HCT116 (cell line): Measurements from ENCODE around the gene CNPY2. TPM values are rescaled to one million over a fixed set of nuclear protein-coding genes. Genes with fewer than 3 reads are reported as not detected.

Experiments used
- ATAC-seq: fragments of 200-7000 bp; cut with Tn5 transposase; 2 replicates; pipeline ENCODE4 v1.9.1; 2020; ENCODE audit warnings: mild to moderate bottlenecking, moderate library complexity
- BruUV-seq: library from RNA; stranded (reverse); fragments of 400-500 nt; replicated peaks from 2 replicates; lab custom pipeline; 2021; lab: Mats Ljungman, UMichigan
- CTCF ChIA-PET: fragments of 300-600 bp; sonication (Branson Sonifier 250); formaldehyde crosslinking; loops from one replicate; lab custom pipeline; 2021; ENCODE audit warnings: antibody characterized with exemption; lab: Charles Lee
- POLR2A ChIA-PET: fragments of 300-600, 350-600 bp; sonication (Branson Sonifier 250); formaldehyde crosslinking; loops from one replicate; lab custom pipeline; 2021; ENCODE audit warnings: antibody characterized with exemption; lab: Charles Lee
- RAD21 ChIA-PET, 2 experiments: fragments of 300-600 bp; sonication (Branson Sonifier 250); formaldehyde crosslinking; loops; one replicate each; lab custom pipeline; 2023; ENCODE audit warnings: low total read pairs in 2 of 2; ENCODE audit not compliant: uncharacterized antibody in 2 of 2, unreplicated experiment in 2 of 2, low non-redundant PET in 1 of 2; lab: Charles Lee
- DNase-seq: peaks from one replicate; pipeline ENCODE4 v3.0.0-alpha.2; 2010; ENCODE audit warnings: low read depth, low spot score
- H2AFZ ChIP-seq: fragments of 200-600 bp; shearing (Covaris generic), sonication (generic); 2 replicates; pipeline ENCODE4 v1.6.1; 2017; ENCODE audit warnings: low read depth, mixed run types, mixed read lengths, antibody characterized with exemption, low read length; ENCODE audit not compliant: poor library complexity, severe bottlenecking
- H3K27ac ChIP-seq: 2 replicates; pipeline ENCODE4 v1.5.1; 2012; ENCODE audit warnings: low read depth, low read length
- H3K27me3 ChIP-seq: fragments of 200-600 bp; sonication (generic); 2 replicates; pipeline ENCODE4 v1.6.1; 2016; ENCODE audit warnings: mixed run types, low read length, mixed read lengths; ENCODE audit not compliant: insufficient read depth
- H3K36me3 ChIP-seq, 2 experiments: fragments of 200-500 bp in 1 of 2; fragments of 200-600 bp in 1 of 2; sonication (Bioruptor generic) in 1 of 2; sonication (generic) in 1 of 2; 2 replicates each; pipeline versions ENCODE4 v1.5.1 to v1.6.1; 2014 to 2016; ENCODE audit warnings: low read length in 2 of 2, inconsistent platforms in 1 of 2, mixed read lengths in 1 of 2, mixed run types in 1 of 2; ENCODE audit not compliant: insufficient read depth in 2 of 2, control insufficient read depth in 1 of 2
- H3K4me1 ChIP-seq, 2 experiments: fragments of 200-600 bp in 1 of 2; sonication (generic) in 1 of 2; 2 replicates each; pipeline versions ENCODE4 v1.5.1 to v1.6.1; 2012 to 2017; ENCODE audit warnings: low read length in 2 of 2, inconsistent platforms in 1 of 2, mild to moderate bottlenecking in 1 of 2, mixed read lengths in 1 of 2, mixed run types in 1 of 2, moderate library complexity in 1 of 2; ENCODE audit not compliant: insufficient read depth in 2 of 2, control insufficient read depth in 1 of 2
- H3K4me2 ChIP-seq: fragments of 200-600 bp; sonication (generic); 2 replicates; pipeline ENCODE4 v1.6.1; 2017; ENCODE audit warnings: mixed run types, low read length, mixed read lengths
- H3K4me3 ChIP-seq, 2 experiments: fragments of 200-600 bp in 1 of 2; sonication (generic) in 1 of 2; replicated peaks in 1 of 2; 2 replicates each; pipeline ENCODE4 v1.5.1; 2011 to 2016; ENCODE audit warnings: low read length in 2 of 2, control low read depth in 1 of 2, low read depth in 1 of 2, mild to moderate bottlenecking in 1 of 2, mixed read lengths in 1 of 2, mixed run types in 1 of 2
- H3K79me2 ChIP-seq: fragments of 200-600 bp; sonication (generic); 2 replicates; pipeline ENCODE4 v1.6.1; 2017; ENCODE audit warnings: mild to moderate bottlenecking, mixed run types, low read length, moderate library complexity, mixed read lengths; ENCODE audit not compliant: insufficient read depth
- H3K9ac ChIP-seq: fragments of 200-600 bp; sonication (generic); 2 replicates; pipeline ENCODE4 v1.6.1; 2016; ENCODE audit warnings: low read length, mixed read lengths
- H3K9me2 ChIP-seq: fragments of 200-600 bp; sonication (generic), shearing (Covaris generic); 2 replicates; pipeline ENCODE4 v1.6.1; 2017; ENCODE audit warnings: mixed run types, mild to moderate bottlenecking, moderate library complexity; ENCODE audit not compliant: insufficient read depth
- H3K9me3 ChIP-seq, 2 experiments: fragments of 200-500 bp in 1 of 2; fragments of 200-600 bp in 1 of 2; sonication (Bioruptor generic) in 1 of 2; sonication (generic) in 1 of 2; 2 replicates each; pipeline ENCODE4 v1.6.1; 2014 to 2017; ENCODE audit warnings: low read length in 2 of 2, mixed read lengths in 2 of 2, inconsistent platforms in 1 of 2, low read depth in 1 of 2, mild to moderate bottlenecking in 1 of 2, mixed run types in 1 of 2, moderate library complexity in 1 of 2; ENCODE audit not compliant: control insufficient read depth in 1 of 2, insufficient read depth in 1 of 2
- H4K20me1 ChIP-seq: fragments of 200-600 bp; sonication (generic), shearing (Covaris generic); 2 replicates; pipeline ENCODE4 v1.6.1; 2017; ENCODE audit warnings: mixed run types, mild to moderate bottlenecking, moderate library complexity; ENCODE audit not compliant: insufficient read depth
- CBX3 ChIP-seq: IDR thresholded peaks from 2 replicates; pipeline ENCODE4 v1.6.1; 2012; ENCODE audit warnings: low read depth
- CEBPB ChIP-seq: IDR thresholded peaks from 2 replicates; pipeline ENCODE4 v1.6.1; 2012; ENCODE audit warnings: low read depth
- ELF1 ChIP-seq: IDR thresholded peaks from 2 replicates; pipeline ENCODE4 v1.6.1; 2012; ENCODE audit warnings: low read depth, borderline replicate concordance
- EZH2phosphoT487 ChIP-seq: fragments of 200-600 bp; IDR thresholded peaks from 2 replicates; pipeline ENCODE4 v1.6.1; 2018; ENCODE audit warnings: antibody characterized with exemption, borderline replicate concordance
- FOSL1 ChIP-seq: IDR thresholded peaks from 2 replicates; pipeline ENCODE4 v1.6.1; 2012; ENCODE audit warnings: low read depth
- JUND ChIP-seq: IDR thresholded peaks from 2 replicates; pipeline ENCODE4 v1.6.1; 2012
- POLR2A ChIP-seq: IDR thresholded peaks from 2 replicates; pipeline ENCODE4 v1.7.0; 2011; ENCODE audit warnings: borderline replicate concordance; ENCODE audit not compliant: insufficient read depth, insufficient read length; ENCODE audit errors: extremely low read depth
- SP1 ChIP-seq: IDR thresholded peaks from 2 replicates; pipeline ENCODE4 v1.6.1; 2012; ENCODE audit warnings: low read depth
- SRF ChIP-seq: IDR thresholded peaks from 2 replicates; pipeline ENCODE4 v1.6.1; 2012; ENCODE audit warnings: low read depth
- TCF7L2 ChIP-seq: IDR thresholded peaks from 2 replicates; pipeline ENCODE4 v1.7.0; 2011; ENCODE audit warnings: borderline replicate concordance, inconsistent platforms; ENCODE audit not compliant: insufficient read depth, insufficient read length; ENCODE audit errors: extremely low read depth
- YY1 ChIP-seq: IDR thresholded peaks from 2 replicates; pipeline ENCODE4 v1.6.1; 2011; ENCODE audit warnings: low read length, low read depth, moderate library complexity, mild to moderate bottlenecking; ENCODE audit not compliant: insufficient replicate concordance; ENCODE audit errors: extremely low read depth
- ZFX ChIP-seq: fragments of 450-650 bp; IDR thresholded peaks from 2 replicates; pipeline ENCODE4 v1.6.1; 2017
- intact Hi-C: fragments of 100-400 bp; cut with micrococcal nuclease; formaldehyde crosslinking; loops from 2 replicates; pipeline ENCODE4 v1.10.0; 2022
- total RNA-seq: library from RNA; stranded (reverse); gene quantifications from one replicate; pipeline ENCODE4 v1.2.1, GENCODE V29; 2021; ENCODE audit not compliant: unreplicated experiment
- TF ChIP-seq, protein P1 (sequence below): IDR thresholded peaks from 2 replicates; pipeline ENCODE4 v1.6.1; 2011; ENCODE audit warnings: mild to moderate bottlenecking, low read length, moderate library complexity; ENCODE audit not compliant: insufficient replicate concordance; ENCODE audit errors: extremely low read depth
- TF ChIP-seq, protein P2 (sequence below): IDR thresholded peaks from 2 replicates; pipeline ENCODE4 v1.6.1; 2012; ENCODE audit warnings: low read depth
- TF ChIP-seq, protein P3 (sequence below): IDR thresholded peaks from 2 replicates; pipeline ENCODE4 v1.6.1; 2012
- TF ChIP-seq, protein P4 (sequence below), 3 experiments: fragments of 200-600 bp in 1 of 3; sonication (generic) in 1 of 3; IDR thresholded peaks in 2 of 3; conservative IDR thresholded peaks in 1 of 3; 2 replicates each; pipeline ENCODE4 v1.5.1; 2012 to 2017; ENCODE audit warnings: low read depth in 2 of 3, low read length in 2 of 3, antibody characterized with exemption in 1 of 3, borderline replicate concordance in 1 of 3, control low read depth in 1 of 3, mild to moderate bottlenecking in 1 of 3, mixed read lengths in 1 of 3, mixed run types in 1 of 3, moderate library complexity in 1 of 3; ENCODE audit not compliant: insufficient read depth in 1 of 3
- TF ChIP-seq, protein P5 (sequence below): IDR thresholded peaks from 2 replicates; pipeline ENCODE4 v1.6.1; 2012

Gene CNPY2
- total RNA-seq, 1 experiment from 2014 or later = 109 TPM

DNA sequence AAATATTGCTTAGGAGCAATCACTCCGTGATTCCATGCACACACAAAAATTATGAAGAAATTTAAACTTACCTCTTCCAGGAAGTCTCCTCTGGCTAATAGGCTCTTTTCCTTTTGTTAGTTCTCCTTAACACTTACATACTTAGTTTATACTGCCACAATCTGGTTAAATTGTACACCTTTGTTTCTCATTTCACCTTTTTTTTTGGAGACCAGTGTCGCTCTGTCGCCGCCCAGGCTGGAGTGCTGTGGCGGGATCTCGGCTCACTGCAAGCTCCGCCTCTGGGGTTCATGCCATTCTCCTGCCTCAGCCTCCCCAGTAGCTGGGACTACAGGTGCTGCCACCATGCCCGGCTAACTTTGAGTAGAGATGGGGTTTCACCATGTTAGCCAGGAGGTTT, 55.4 kb downstream of the CNPY2 start:
- H3K9me3 ChIP-seq = no peaks in the 10 kb centered on the region
- CTCF ChIA-PET = no interaction called here
- RAD21 ChIA-PET = no interaction called here
- H3K9ac ChIP-seq = no peak overlapping the region
- POLR2A ChIA-PET = interaction anchor here (0.6 kb wide), 1 partner anchor 517 kb away, joined by 7 read pairs; no protein-coding TSS in a partner anchor
- no peak overlapping the region for H3K27ac ChIP-seq
- no TSS peak for BruUV-seq
- peaks cover 25% of the 10 kb centered on the region for H3K79me2 ChIP-seq
- DNase-seq (no peak), ATAC-seq (no peak)
- no peaks in the 10 kb centered on the region for H3K27me3 ChIP-seq
- no peaks in the 10 kb centered on the region for H3K9me2 ChIP-seq
- H3K4me3 ChIP-seq = no peak overlapping the region
- no peak for TF ChIP-seq TCF7L2
- TF ChIP-seq, protein P1, sequence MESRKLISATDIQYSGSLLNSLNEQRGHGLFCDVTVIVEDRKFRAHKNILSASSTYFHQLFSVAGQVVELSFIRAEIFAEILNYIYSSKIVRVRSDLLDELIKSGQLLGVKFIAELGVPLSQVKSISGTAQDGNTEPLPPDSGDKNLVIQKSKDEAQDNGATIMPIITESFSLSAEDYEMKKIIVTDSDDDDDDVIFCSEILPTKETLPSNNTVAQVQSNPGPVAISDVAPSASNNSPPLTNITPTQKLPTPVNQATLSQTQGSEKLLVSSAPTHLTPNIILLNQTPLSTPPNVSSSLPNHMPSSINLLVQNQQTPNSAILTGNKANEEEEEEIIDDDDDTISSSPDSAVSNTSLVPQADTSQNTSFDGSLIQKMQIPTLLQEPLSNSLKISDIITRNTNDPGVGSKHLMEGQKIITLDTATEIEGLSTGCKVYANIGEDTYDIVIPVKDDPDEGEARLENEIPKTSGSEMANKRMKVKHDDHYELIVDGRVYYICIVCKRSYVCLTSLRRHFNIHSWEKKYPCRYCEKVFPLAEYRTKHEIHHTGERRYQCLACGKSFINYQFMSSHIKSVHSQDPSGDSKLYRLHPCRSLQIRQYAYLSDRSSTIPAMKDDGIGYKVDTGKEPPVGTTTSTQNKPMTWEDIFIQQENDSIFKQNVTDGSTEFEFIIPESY = no peak
- TF ChIP-seq CBX3 = no peak
- TF ChIP-seq FOSL1 = no peak
- TF ChIP-seq, protein P2, sequence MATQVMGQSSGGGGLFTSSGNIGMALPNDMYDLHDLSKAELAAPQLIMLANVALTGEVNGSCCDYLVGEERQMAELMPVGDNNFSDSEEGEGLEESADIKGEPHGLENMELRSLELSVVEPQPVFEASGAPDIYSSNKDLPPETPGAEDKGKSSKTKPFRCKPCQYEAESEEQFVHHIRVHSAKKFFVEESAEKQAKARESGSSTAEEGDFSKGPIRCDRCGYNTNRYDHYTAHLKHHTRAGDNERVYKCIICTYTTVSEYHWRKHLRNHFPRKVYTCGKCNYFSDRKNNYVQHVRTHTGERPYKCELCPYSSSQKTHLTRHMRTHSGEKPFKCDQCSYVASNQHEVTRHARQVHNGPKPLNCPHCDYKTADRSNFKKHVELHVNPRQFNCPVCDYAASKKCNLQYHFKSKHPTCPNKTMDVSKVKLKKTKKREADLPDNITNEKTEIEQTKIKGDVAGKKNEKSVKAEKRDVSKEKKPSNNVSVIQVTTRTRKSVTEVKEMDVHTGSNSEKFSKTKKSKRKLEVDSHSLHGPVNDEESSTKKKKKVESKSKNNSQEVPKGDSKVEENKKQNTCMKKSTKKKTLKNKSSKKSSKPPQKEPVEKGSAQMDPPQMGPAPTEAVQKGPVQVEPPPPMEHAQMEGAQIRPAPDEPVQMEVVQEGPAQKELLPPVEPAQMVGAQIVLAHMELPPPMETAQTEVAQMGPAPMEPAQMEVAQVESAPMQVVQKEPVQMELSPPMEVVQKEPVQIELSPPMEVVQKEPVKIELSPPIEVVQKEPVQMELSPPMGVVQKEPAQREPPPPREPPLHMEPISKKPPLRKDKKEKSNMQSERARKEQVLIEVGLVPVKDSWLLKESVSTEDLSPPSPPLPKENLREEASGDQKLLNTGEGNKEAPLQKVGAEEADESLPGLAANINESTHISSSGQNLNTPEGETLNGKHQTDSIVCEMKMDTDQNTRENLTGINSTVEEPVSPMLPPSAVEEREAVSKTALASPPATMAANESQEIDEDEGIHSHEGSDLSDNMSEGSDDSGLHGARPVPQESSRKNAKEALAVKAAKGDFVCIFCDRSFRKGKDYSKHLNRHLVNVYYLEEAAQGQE = no peak
- no peak for TF ChIP-seq JUND
- no peak for TF ChIP-seq YY1
- TF ChIP-seq EZH2phosphoT487 = no peak
- TF ChIP-seq, protein P3, sequence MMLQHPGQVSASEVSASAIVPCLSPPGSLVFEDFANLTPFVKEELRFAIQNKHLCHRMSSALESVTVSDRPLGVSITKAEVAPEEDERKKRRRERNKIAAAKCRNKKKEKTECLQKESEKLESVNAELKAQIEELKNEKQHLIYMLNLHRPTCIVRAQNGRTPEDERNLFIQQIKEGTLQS = no peak
- TF ChIP-seq, protein P4, sequence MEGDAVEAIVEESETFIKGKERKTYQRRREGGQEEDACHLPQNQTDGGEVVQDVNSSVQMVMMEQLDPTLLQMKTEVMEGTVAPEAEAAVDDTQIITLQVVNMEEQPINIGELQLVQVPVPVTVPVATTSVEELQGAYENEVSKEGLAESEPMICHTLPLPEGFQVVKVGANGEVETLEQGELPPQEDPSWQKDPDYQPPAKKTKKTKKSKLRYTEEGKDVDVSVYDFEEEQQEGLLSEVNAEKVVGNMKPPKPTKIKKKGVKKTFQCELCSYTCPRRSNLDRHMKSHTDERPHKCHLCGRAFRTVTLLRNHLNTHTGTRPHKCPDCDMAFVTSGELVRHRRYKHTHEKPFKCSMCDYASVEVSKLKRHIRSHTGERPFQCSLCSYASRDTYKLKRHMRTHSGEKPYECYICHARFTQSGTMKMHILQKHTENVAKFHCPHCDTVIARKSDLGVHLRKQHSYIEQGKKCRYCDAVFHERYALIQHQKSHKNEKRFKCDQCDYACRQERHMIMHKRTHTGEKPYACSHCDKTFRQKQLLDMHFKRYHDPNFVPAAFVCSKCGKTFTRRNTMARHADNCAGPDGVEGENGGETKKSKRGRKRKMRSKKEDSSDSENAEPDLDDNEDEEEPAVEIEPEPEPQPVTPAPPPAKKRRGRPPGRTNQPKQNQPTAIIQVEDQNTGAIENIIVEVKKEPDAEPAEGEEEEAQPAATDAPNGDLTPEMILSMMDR (IDR thresholded peaks at IDR 0.05 in 2 of 3, conservative IDR thresholded peaks at IDR 0.05 in 1 of 3; ENCODE audit: borderline replicate concordance in 1 of 3, insufficient read depth in 1 of 3, low read depth in 2 of 3, low read length in 2 of 3) = no peak
- no peak for TF ChIP-seq ZFX
- TF ChIP-seq POLR2A = no peak
- TF ChIP-seq SP1 = no peak
- TF ChIP-seq, protein P5, sequence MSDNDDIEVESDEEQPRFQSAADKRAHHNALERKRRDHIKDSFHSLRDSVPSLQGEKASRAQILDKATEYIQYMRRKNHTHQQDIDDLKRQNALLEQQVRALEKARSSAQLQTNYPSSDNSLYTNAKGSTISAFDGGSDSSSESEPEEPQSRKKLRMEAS = no peak
- TF ChIP-seq CEBPB = no peak
- no peak for TF ChIP-seq ELF1
- no peak for TF ChIP-seq SRF
- H3K36me3 ChIP-seq = peaks cover 2 to 15% of the 10 kb centered on the region in 2 experiments; a peak in 1 of 4 replicates
- H3K4me1 ChIP-seq = peaks cover 26 to 52% of the 10 kb centered on the region in 2 experiments
- no peaks in the 10 kb centered on the region for H4K20me1 ChIP-seq
- H2AFZ ChIP-seq = no peak overlapping the region
- intact Hi-C loops = no loop called here
- H3K4me2 ChIP-seq = no peak overlapping the region
